Psoas muscle (tissue), 8 donors: ENCODE measurements around the gene XPNPEP2. TPM values are rescaled to one million over a fixed set of nuclear protein-coding genes. Genes with fewer than 3 reads are reported as not detected.
A peak's percentile ranks its signal among the peaks of the same experiment; 100 is the strongest.

Experiments
- ATAC-seq, 4 donors: fragments of 200-7000 bp; cut with Tn5 transposase; one replicate each; pipeline ENCODE4 v1.9.1; 2020; ENCODE audit warnings: moderate library complexity in 3 of 4, mild to moderate bottlenecking in 2 of 4
- DNase-seq, 2 donors: peaks; one replicate each; pipeline ENCODE4 v3.0.0-alpha.2; 2020
- H3K27ac ChIP-seq: fragments of 200-600 bp; one replicate; pipeline ENCODE4 v1.8.0; 2022
- H3K27me3 ChIP-seq, 3 donors: fragments of 200-600 bp in 1 of 3; one replicate each; pipeline versions ENCODE4 v1.6.1 to v1.8.0; 2013 to 2022; ENCODE audit warnings: low read length in 2 of 3, mild to moderate bottlenecking in 2 of 3, moderate library complexity in 1 of 3; ENCODE audit not compliant: insufficient read depth in 3 of 3
- H3K36me3 ChIP-seq, 2 donors: fragments of 200-600 bp in 1 of 2; one replicate each; pipeline versions ENCODE4 v1.6.1 to v1.8.0; 2013 to 2022; ENCODE audit warnings: low read depth in 1 of 2, mild to moderate bottlenecking in 1 of 2, moderate library complexity in 1 of 2; ENCODE audit not compliant: insufficient read depth in 1 of 2
- H3K4me1 ChIP-seq: fragments of 200-600 bp; one replicate; pipeline ENCODE4 v1.8.0; 2022
- H3K4me3 ChIP-seq: fragments of 200-600 bp; one replicate; pipeline ENCODE4 v1.8.0; 2022; ENCODE audit warnings: mild to moderate bottlenecking
- H3K9me3 ChIP-seq: fragments of 200-600 bp; one replicate; pipeline ENCODE4 v1.8.0; 2022
- CTCF ChIP-seq: fragments of 200-600 bp; IDR thresholded peaks from one replicate; pipeline ENCODE4 v1.8.0; 2022; ENCODE audit warnings: antibody characterized with exemption
- WGBS, 3 donors: extraction: QIAGEN DNeasy Blood & Tissue Kit; methylation state at CpG; one replicate each; pipeline versions ENCODE4 v1.1.6 to v1.1.7; 2013; 5-methylcytosine and 5-hydroxymethylcytosine counted together
- intact Hi-C, 2 donors: fragments of 100-400 bp; cut with DNase I; formaldehyde crosslinking; loops; one replicate each; pipeline versions ENCODE4 v1.11.0 to v1.14.2; 2022
- long read RNA-seq, 2 donors: library from polyadenylated mRNA; unstranded; transcript quantifications; one replicate each; pipeline ENCODE4 v2.0.0, GENCODE V29; 2021
- polyA plus RNA-seq, 3 donors: library from polyadenylated mRNA; stranded (reverse); fragments of 200-250 nt; gene quantifications; one replicate each; pipeline ENCODE4 v1.2.3, GENCODE V29; 2013
- total RNA-seq, 4 donors: library from RNA; stranded (reverse); fragmentation: NEBNext Ultra II Directional in 2 of 4; extraction: Animal tissue kit (Norgen Biotek cat#: 25700) in 2 of 4; gene quantifications; one replicate each; pipeline versions ENCODE4 v1.2.1 to v1.2.4, GENCODE V29; 2021 to 2023
- donor health status: healthy with polysubstance abuse.
- donor health status: DM: no; HTN: no; CAD: no; lungs with moderate emphysema.
- donor health status: Bipolar disorder and iron deficiency.
- donor health status: healthy.
- donor health status: DM: yes; HTN: yes; CAD: no.
- donor health status: DM: no; HTN: no; CAD: no.
- donor health status: DM: no; HTN: no; CAD: no.
- donor health status: DM: yes; HTN: yes; CAD: no.

Gene XPNPEP2
- total RNA-seq: under 1 TPM; 0.25 to 0.97 (median 0.49) TPM
- polyA plus RNA-seq: under 1 TPM; 0.41 to 0.52 (median 0.43) TPM
- long read RNA-seq, donor 1: 0 reads
- long read RNA-seq, donor 2: 0 reads

GRCh38 chrX:129738466-129739308 lies at the start of gene XPNPEP2:
Gene XPNPEP2 (plus strand): TSS chrX:129738979. CDS start chrX:129739214, 235 bp downstream.
- Histone ChIP-seq H3K27ac (no peak within 1 kb of the TSS), H3K4me1 (no peaks in the 10 kb centered on the region), H3K27me3 (peaks cover 0 to 8% (median 0%) of the 10 kb centered on the region in 3 donors), H3K9me3 (no peaks in the 10 kb centered on the region), H3K4me3 (no peak within 1 kb of the TSS), H3K36me3 (no peaks in the 10 kb centered on the region)
- ATAC-seq (peak in 3 of 4 donors; percentile 21 to 40 (median 36)), DNase-seq (no peak)
- WGBS, 3 donors: 25 to 36% (median 36%) methylated on average over 8 to 13 of the region's 13 CpGs
- intact Hi-C loops: no loop called here
- no peak for TF ChIP-seq CTCF

GRCh38 chrX:129689796-129690195 lies 49.0 kb upstream of the XPNPEP2 start:
- no peak for TF ChIP-seq CTCF
- 70 to 93% (median 81%) methylated on average over 5 of the region's 5 CpGs for WGBS, 3 donors

GRCh38 chrX:129690435-129690834 lies 48.3 kb upstream of the XPNPEP2 start:
- DNase-seq (peak; percentile 44 to 58), ATAC-seq (peak; percentile 81 to 91 (median 86))
- Histone ChIP-seq H3K4me1 (peaks cover 2% of the 10 kb centered on the region), H3K36me3 (no peaks in the 10 kb centered on the region), H3K27me3 (no peaks in the 10 kb centered on the region), H3K4me3 (no peak overlapping the region), H3K27ac (no peak overlapping the region), H3K9me3 (no peaks in the 10 kb centered on the region)
- TF ChIP-seq CTCF: no peak
- intact Hi-C loops: no loop called here
- 16 to 31% (median 31%) methylated on average over 10 of the region's 10 CpGs for WGBS, 3 donors

More at GRCh38 chrX:129689796-129690195, 49.0 kb upstream of the XPNPEP2 start:
- DNase-seq (no peak), ATAC-seq (peak in 2 of 4 donors; percentile 14 to 31)
- Histone ChIP-seq H3K36me3 (no peaks in the 10 kb centered on the region), H3K9me3 (no peaks in the 10 kb centered on the region), H3K4me1 (peaks cover 2% of the 10 kb centered on the region), H3K27me3 (no peaks in the 10 kb centered on the region), H3K27ac (no peak overlapping the region), H3K4me3 (no peak overlapping the region)
- intact Hi-C loops: no loop called here

GRCh38 chrX:129693354-129693753 lies 45.4 kb upstream of the XPNPEP2 start:
- DNase-seq (no peak), ATAC-seq (no peak)
- no peak for TF ChIP-seq CTCF
- H3K36me3 ChIP-seq: no peaks in the 10 kb centered on the region
- intact Hi-C loops: no loop called here
- H3K27me3 ChIP-seq: no peaks in the 10 kb centered on the region
- peaks cover 2% of the 10 kb centered on the region for H3K4me1 ChIP-seq
- H3K4me3 ChIP-seq: no peak overlapping the region
- WGBS, 3 donors: 81 to 98% (median 93%) methylated on average over 3 of the region's 3 CpGs
- H3K27ac ChIP-seq: no peak overlapping the region
- no peaks in the 10 kb centered on the region for H3K9me3 ChIP-seq
